Measurements from ENCODE around the gene LRRC55. TPM values are rescaled to one million over a fixed set of nuclear protein-coding genes. Genes with fewer than 3 reads are reported as not detected.

Gene LRRC55
- total and polyA plus RNA-seq, 2 experiments from 2014 or later, result 0.15 to 1.5 TPM

DNA sequence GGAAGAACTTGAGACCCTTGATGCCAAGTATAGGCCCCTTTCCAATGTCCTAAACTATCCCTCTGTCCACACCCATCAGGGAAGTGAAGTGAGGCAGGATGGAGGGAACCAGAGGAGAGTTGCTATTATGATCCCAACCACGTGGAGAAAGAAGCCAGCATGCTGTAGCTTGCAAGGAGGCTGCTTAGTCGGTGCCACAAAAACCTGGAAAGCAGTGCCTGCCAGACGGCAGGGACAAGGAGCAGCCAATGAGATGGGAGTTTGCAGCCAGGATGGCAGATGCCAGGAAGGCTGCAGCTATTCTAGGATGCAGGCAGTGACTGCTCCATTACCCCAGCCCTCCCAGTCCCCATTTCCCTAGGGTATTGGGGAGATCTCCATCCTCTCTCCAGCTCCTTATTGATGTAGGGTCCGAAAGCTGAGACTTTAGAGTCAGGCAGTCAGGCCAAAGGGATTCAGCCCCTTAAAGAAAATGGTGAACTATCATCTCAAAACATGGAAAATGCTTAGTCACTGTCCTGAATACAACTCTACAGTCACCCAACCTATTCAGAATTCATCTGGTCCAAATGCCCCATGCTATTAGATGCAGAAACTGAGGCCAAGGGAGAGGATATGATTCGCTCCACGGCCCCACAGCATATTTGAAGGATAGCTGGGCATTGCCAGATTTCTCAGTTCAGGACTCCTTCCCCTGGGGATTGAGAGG is 18.4 kb upstream of the LRRC55 start:
- ATAC-seq (no peak), DNase-seq (ENCODE audit: low spot score) (no peak)
- Mint-ChIP-seq H3K4me3 (no peak overlapping the region), H3K27me3 (ENCODE audit: insufficient read depth, low read depth, poor library complexity) (peaks cover 7% of the 10 kb centered on the region), H3K36me3 (ENCODE audit: low read depth) (peaks cover 1% of the 10 kb centered on the region; the same call in 1 of the 3 replicates), H3K4me1 (no peaks in the 10 kb centered on the region), H3K27ac (no peak overlapping the region), H3K9me3 (peaks cover 3% of the 10 kb centered on the region; the same call in 2 of the 3 replicates)
- H3K27me3 ChIP-seq (ENCODE audit: insufficient read depth), result no peaks in the 10 kb centered on the region
- H3F3A ChIP-seq (replicated peaks; ENCODE audit: low read depth), result no peaks in the 10 kb centered on the region
- no peaks in the 10 kb centered on the region for H4K20me1 ChIP-seq (replicated peaks; ENCODE audit: insufficient read depth)
- H2AFZ ChIP-seq, result no peak overlapping the region
- H3K79me2 ChIP-seq (replicated peaks; ENCODE audit: insufficient read depth), result no peaks in the 10 kb centered on the region
- 0 out of 2 replicates have a peak, but pooled peaks cover 4% of the 10 kb centered on the region for H3K9me2 ChIP-seq (ENCODE audit: insufficient read depth)
- H3K4me2 ChIP-seq, result no peak overlapping the region
- no peak for TF ChIP-seq NANOG (IDR thresholded peaks at IDR 0.05; ENCODE audit: borderline replicate concordance)
- TF ChIP-seq, protein P1, sequence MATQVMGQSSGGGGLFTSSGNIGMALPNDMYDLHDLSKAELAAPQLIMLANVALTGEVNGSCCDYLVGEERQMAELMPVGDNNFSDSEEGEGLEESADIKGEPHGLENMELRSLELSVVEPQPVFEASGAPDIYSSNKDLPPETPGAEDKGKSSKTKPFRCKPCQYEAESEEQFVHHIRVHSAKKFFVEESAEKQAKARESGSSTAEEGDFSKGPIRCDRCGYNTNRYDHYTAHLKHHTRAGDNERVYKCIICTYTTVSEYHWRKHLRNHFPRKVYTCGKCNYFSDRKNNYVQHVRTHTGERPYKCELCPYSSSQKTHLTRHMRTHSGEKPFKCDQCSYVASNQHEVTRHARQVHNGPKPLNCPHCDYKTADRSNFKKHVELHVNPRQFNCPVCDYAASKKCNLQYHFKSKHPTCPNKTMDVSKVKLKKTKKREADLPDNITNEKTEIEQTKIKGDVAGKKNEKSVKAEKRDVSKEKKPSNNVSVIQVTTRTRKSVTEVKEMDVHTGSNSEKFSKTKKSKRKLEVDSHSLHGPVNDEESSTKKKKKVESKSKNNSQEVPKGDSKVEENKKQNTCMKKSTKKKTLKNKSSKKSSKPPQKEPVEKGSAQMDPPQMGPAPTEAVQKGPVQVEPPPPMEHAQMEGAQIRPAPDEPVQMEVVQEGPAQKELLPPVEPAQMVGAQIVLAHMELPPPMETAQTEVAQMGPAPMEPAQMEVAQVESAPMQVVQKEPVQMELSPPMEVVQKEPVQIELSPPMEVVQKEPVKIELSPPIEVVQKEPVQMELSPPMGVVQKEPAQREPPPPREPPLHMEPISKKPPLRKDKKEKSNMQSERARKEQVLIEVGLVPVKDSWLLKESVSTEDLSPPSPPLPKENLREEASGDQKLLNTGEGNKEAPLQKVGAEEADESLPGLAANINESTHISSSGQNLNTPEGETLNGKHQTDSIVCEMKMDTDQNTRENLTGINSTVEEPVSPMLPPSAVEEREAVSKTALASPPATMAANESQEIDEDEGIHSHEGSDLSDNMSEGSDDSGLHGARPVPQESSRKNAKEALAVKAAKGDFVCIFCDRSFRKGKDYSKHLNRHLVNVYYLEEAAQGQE (IDR thresholded peaks at IDR 0.05; ENCODE audit: unreplicated experiment), result no peak
- TF ChIP-seq ZNF114 (CRISPR knock-in tag; IDR thresholded peaks at IDR 0.05), result no peak
- no peak for TF ChIP-seq EZH2 (IDR thresholded peaks at IDR 0.05; ENCODE audit: low read depth, unreplicated experiment)
- TF ChIP-seq EZH2phosphoT487 (IDR thresholded peaks at IDR 0.05; ENCODE audit: unreplicated experiment), result no peak
- TF ChIP-seq, protein P2, sequence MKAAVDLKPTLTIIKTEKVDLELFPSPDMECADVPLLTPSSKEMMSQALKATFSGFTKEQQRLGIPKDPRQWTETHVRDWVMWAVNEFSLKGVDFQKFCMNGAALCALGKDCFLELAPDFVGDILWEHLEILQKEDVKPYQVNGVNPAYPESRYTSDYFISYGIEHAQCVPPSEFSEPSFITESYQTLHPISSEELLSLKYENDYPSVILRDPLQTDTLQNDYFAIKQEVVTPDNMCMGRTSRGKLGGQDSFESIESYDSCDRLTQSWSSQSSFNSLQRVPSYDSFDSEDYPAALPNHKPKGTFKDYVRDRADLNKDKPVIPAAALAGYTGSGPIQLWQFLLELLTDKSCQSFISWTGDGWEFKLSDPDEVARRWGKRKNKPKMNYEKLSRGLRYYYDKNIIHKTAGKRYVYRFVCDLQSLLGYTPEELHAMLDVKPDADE (IDR thresholded peaks at IDR 0.05), result no peak
- TF ChIP-seq STAT1 (IDR thresholded peaks at IDR 0.05; ENCODE audit: unreplicated experiment), result no peak
- TF ChIP-seq ZNF331 (CRISPR knock-in tag; IDR thresholded peaks at IDR 0.05; ENCODE audit: low read depth), result no peak
- TF ChIP-seq POLR2AphosphoS5 (IDR thresholded peaks at IDR 0.05; ENCODE audit: low read depth), result no peak
- no peak for TF ChIP-seq JUNB (IDR thresholded peaks at IDR 0.05; ENCODE audit: unreplicated experiment)
- TF ChIP-seq, protein P3, sequence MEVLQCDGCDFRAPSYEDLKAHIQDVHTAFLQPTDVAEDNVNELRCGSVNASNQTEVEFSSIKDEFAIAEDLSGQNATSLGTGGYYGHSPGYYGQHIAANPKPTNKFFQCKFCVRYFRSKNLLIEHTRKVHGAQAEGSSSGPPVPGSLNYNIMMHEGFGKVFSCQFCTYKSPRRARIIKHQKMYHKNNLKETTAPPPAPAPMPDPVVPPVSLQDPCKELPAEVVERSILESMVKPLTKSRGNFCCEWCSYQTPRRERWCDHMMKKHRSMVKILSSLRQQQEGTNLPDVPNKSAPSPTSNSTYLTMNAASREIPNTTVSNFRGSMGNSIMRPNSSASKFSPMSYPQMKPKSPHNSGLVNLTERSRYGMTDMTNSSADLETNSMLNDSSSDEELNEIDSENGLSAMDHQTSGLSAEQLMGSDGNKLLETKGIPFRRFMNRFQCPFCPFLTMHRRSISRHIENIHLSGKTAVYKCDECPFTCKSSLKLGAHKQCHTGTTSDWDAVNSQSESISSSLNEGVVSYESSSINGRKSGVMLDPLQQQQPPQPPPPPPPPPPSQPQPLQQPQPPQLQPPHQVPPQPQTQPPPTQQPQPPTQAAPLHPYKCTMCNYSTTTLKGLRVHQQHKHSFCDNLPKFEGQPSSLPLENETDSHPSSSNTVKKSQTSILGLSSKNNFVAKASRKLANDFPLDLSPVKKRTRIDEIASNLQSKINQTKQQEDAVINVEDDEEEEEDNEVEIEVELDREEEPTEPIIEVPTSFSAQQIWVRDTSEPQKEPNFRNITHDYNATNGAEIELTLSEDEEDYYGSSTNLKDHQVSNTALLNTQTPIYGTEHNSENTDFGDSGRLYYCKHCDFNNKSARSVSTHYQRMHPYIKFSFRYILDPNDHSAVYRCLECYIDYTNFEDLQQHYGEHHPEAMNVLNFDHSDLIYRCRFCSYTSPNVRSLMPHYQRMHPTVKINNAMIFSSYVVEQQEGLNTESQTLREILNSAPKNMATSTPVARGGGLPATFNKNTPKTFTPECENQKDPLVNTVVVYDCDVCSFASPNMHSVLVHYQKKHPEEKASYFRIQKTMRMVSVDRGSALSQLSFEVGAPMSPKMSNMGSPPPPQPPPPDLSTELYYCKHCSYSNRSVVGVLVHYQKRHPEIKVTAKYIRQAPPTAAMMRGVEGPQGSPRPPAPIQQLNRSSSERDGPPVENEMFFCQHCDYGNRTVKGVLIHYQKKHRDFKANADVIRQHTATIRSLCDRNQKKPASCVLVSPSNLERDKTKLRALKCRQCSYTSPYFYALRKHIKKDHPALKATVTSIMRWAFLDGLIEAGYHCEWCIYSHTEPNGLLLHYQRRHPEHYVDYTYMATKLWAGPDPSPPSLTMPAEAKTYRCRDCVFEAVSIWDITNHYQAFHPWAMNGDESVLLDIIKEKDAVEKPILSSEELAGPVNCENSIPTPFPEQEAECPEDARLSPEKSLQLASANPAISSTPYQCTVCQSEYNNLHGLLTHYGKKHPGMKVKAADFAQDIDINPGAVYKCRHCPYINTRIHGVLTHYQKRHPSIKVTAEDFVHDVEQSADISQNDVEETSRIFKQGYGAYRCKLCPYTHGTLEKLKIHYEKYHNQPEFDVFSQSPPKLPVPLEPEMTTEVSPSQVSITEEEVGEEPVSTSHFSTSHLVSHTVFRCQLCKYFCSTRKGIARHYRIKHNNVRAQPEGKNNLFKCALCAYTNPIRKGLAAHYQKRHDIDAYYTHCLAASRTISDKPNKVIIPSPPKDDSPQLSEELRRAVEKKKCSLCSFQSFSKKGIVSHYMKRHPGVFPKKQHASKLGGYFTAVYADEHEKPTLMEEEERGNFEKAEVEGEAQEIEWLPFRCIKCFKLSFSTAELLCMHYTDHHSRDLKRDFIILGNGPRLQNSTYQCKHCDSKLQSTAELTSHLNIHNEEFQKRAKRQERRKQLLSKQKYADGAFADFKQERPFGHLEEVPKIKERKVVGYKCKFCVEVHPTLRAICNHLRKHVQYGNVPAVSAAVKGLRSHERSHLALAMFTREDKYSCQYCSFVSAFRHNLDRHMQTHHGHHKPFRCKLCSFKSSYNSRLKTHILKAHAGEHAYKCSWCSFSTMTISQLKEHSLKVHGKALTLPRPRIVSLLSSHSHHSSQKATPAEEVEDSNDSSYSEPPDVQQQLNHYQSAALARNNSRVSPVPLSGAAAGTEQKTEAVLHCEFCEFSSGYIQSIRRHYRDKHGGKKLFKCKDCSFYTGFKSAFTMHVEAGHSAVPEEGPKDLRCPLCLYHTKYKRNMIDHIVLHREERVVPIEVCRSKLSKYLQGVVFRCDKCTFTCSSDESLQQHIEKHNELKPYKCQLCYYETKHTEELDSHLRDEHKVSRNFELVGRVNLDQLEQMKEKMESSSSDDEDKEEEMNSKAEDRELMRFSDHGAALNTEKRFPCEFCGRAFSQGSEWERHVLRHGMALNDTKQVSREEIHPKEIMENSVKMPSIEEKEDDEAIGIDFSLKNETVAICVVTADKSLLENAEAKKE (CRISPR knock-in tag; IDR thresholded peaks at IDR 0.05), result no peak
- no peak for TF ChIP-seq CREB1 (CRISPR knock-in tag; IDR thresholded peaks at IDR 0.05; ENCODE audit: low read depth)
- no peaks in the 10 kb centered on the region for H3K4me1 ChIP-seq (ENCODE audit: insufficient read depth)
- H3K27ac ChIP-seq (ENCODE audit: low read depth), result no peak overlapping the region
- H3K4me3 ChIP-seq, result no peak overlapping the region
- no peaks in the 10 kb centered on the region for H3K36me3 ChIP-seq (ENCODE audit: insufficient read depth)
